Suprapubic skin (tissue), 4 donors: ENCODE results near the gene KDM4B.

Experiments
- EP300 ChIP-seq: sonication (generic); formaldehyde crosslinking; IDR thresholded peaks from one replicate; pipeline ENCODE4 v1.6.1; 2017; ENCODE audit warnings: antibody characterized with exemption
- POLR2A ChIP-seq, 2 donors: fragments of 450-650 bp; IDR thresholded peaks; one replicate each; pipeline ENCODE4 v1.6.1; 2017; ENCODE audit warnings: antibody characterized with exemption in 2 of 2, mild to moderate bottlenecking in 2 of 2, moderate library complexity in 2 of 2
- POLR2AphosphoS5 ChIP-seq, 3 donors: sonication (generic); formaldehyde crosslinking; IDR thresholded peaks; one replicate each; pipeline ENCODE4 v1.6.1; 2017; ENCODE audit warnings: antibody characterized with exemption in 3 of 3
- TF ChIP-seq, protein P1 (sequence below), 2 donors: fragments of 200-600 bp in 1 of 2; fragments of 450-650 bp in 1 of 2; sonication (generic) in 1 of 2; IDR thresholded peaks; one replicate each; pipeline ENCODE4 v1.5.1; 2016 to 2019; ENCODE audit warnings: antibody characterized with exemption in 2 of 2, mild to moderate bottlenecking in 1 of 2, moderate library complexity in 1 of 2

DNA sequence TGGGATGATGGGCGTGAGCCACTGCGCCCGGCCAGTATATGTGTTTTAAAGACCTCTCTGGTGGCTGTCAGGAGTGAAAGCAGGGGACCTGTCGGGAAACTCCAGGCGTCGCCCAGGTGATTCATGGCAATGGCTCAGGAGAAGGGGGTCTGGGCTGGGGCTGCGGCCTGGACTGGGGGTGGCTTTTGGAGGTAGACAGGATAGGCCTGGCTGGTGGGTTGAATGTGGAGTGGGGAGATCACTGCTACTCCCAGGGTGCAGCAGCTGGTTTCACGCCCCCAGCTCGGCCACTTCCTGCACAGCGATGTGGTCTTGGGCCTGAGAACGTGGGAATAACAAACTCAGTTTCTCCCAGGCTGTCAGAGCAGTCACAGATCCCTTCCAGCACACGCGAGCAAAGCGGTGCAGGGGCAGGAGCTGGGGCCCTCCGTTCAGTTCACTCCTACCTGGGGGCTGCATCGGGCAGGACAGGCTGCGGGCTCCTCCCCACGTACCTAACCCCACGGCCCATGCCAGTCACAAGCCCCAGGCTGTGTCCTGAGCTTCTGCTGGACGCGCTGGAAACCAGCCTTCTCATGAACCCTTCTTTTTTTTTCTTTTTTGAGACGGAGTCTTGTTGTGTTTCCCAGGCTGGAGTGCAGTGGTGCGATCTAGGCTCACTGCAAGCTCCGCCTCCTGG, 18.9 kb downstream of the KDM4B start:
- no peak for TF ChIP-seq POLR2A (IDR thresholded peaks at IDR 0.05)
- TF ChIP-seq POLR2AphosphoS5 (IDR thresholded peaks at IDR 0.05) = no peak
- TF ChIP-seq, protein P1, sequence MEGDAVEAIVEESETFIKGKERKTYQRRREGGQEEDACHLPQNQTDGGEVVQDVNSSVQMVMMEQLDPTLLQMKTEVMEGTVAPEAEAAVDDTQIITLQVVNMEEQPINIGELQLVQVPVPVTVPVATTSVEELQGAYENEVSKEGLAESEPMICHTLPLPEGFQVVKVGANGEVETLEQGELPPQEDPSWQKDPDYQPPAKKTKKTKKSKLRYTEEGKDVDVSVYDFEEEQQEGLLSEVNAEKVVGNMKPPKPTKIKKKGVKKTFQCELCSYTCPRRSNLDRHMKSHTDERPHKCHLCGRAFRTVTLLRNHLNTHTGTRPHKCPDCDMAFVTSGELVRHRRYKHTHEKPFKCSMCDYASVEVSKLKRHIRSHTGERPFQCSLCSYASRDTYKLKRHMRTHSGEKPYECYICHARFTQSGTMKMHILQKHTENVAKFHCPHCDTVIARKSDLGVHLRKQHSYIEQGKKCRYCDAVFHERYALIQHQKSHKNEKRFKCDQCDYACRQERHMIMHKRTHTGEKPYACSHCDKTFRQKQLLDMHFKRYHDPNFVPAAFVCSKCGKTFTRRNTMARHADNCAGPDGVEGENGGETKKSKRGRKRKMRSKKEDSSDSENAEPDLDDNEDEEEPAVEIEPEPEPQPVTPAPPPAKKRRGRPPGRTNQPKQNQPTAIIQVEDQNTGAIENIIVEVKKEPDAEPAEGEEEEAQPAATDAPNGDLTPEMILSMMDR (IDR thresholded peaks at IDR 0.05) = no peak
- no peak for TF ChIP-seq EP300
